Esophagus muscularis mucosa (tissue), 4 donors: ENCODE data around the gene RABL3.

Experiments
- CTCF ChIP-seq, 3 experiments: fragments of 200-600 bp in 2 of 3; fragments of 450-650 bp in 1 of 3; sonication (generic) in 2 of 3; IDR thresholded peaks; one replicate each; pipeline ENCODE4 v1.5.1; 2017 to 2019; ENCODE audit warnings: antibody characterized with exemption in 3 of 3, mild to moderate bottlenecking in 2 of 3, moderate library complexity in 1 of 3
- EP300 ChIP-seq: sonication (generic); formaldehyde crosslinking; IDR thresholded peaks from one replicate; pipeline ENCODE4 v1.6.1; 2017; ENCODE audit warnings: antibody characterized with exemption
- POLR2A ChIP-seq: fragments of 450-650 bp; IDR thresholded peaks from one replicate; pipeline ENCODE4 v1.6.1; 2017; ENCODE audit warnings: antibody characterized with exemption, moderate library complexity, mild to moderate bottlenecking, low read depth

GRCh38 chr3:120681506-120682038 lies 60.7 kb downstream of the RABL3 start:
- TF ChIP-seq CTCF (IDR thresholded peaks at IDR 0.05) = no peak
- no peak for TF ChIP-seq POLR2A
- TF ChIP-seq EP300 = no peak
